HG03097 (cell line): ENCODE measurements around the gene ZNG1B.
"Not testable (repeated sequence)": the region's sequence is repeated elsewhere in the genome, so short reads cannot be mapped to it uniquely, and the experiment has no call there.

Experiments
- ATAC-seq: cut with Tn5 transposase; IDR thresholded peaks from one replicate; pipeline ENCODE4 v1.9.1; 2021; ENCODE audit not compliant: unreplicated experiment, low FRiP score

ZNG1B gene

DNA sequence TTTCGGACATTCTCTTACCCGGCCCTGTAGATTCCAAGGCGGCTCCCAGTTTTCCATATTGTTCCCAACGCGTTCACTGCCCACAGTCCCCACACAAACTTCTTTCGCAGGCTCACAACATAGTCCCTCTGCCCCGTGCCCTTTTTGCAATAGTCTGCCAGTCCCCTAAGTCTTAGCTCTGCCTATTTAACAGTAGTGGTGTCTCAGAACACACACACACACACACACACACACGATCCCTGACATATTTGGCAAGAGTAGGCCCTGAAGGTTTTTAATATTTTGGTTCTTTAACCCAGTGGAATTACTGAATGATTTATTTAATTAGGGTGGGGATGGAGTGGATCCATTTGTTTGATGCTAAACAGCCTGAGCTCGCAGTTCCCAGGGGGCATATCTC lies 105.0 kb downstream of the ZNG1B start:
- ATAC-seq = not testable (repeated sequence)
